BJ (cell line): ENCODE data around the gene CCDC91. TPM values are rescaled to one million over a fixed set of nuclear protein-coding genes. Genes with fewer than 3 reads are reported as not detected.

Experiments used
- CTCF ChIA-PET: fragments of 350-600 bp; formaldehyde crosslinking; extraction: SDS; loops from one replicate; lab custom pipeline; 2021; ENCODE audit warnings: antibody characterized with exemption, inconsistent platforms; lab: Yijun Ruan, JAX
- POLR2A ChIA-PET: fragments of 300-600 bp; sonication (Branson Sonifier 250); formaldehyde crosslinking; extraction: SDS; loops from one replicate; lab custom pipeline; 2021; ENCODE audit warnings: antibody characterized with exemption; lab: Charles Lee
- DNase-seq: peaks from one replicate; pipeline ENCODE4 v3.0.0-alpha.2; 2011; ENCODE audit warnings: low read depth
- H3K27me3 ChIP-seq: 2 replicates; pipeline ENCODE4 v1.6.0; 2011; ENCODE audit warnings: low read length; ENCODE audit not compliant: control insufficient read depth, insufficient read depth
- H3K36me3 ChIP-seq: 2 replicates; pipeline ENCODE4 v1.5.1; 2011; ENCODE audit warnings: low read length; ENCODE audit not compliant: control insufficient read depth, insufficient read depth
- H3K4me3 ChIP-seq: 2 replicates; pipeline ENCODE4 v1.5.1; 2011; ENCODE audit warnings: low read depth, mild to moderate bottlenecking, control low read depth, low read length
- polyA plus RNA-seq: library from polyadenylated mRNA; depleted of rRNA; stranded (reverse); fragments of >200 nt; gene quantifications from 2 replicates; pipeline ENCODE4 v1.2.3, GENCODE V29; 2011
- TF ChIP-seq, protein P1 (sequence below): IDR thresholded peaks from 2 replicates; pipeline ENCODE4 v1.5.1; 2011; ENCODE audit warnings: low read depth, mild to moderate bottlenecking, control low read depth, inconsistent platforms, low read length, moderate library complexity; ENCODE audit not compliant: insufficient read depth

Gene CCDC91
- polyA plus RNA-seq, 1 experiment, result 11.9 TPM

DNA sequence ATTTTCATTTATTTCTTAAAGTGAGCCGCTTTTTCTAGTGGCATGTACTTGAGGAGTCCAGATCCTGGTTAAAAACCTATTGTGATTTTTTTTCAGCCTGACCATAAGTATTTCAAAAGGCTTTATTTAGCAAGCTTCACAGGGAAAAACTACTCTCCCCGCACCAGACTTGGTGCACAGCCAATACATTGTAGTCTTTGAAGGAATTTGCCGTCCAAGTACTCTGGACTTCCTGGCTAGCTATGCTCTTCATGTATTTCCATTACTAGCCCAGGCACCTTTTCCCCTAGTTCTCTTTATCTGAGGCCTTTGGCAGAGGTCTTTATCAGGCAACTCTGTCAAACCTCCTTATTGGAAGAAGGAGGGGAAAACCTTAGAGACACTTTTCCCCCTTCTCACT, 234.7 kb downstream of the CCDC91 start:
- Histone ChIP-seq H3K36me3 (no peaks in the 10 kb centered on the region), H3K4me3 (no peak overlapping the region), H3K27me3 (no peaks in the 10 kb centered on the region)
- ChIA-PET CTCF (no interaction called here), POLR2A (no interaction called here)
- no peak for DNase-seq
- TF ChIP-seq, protein P1, sequence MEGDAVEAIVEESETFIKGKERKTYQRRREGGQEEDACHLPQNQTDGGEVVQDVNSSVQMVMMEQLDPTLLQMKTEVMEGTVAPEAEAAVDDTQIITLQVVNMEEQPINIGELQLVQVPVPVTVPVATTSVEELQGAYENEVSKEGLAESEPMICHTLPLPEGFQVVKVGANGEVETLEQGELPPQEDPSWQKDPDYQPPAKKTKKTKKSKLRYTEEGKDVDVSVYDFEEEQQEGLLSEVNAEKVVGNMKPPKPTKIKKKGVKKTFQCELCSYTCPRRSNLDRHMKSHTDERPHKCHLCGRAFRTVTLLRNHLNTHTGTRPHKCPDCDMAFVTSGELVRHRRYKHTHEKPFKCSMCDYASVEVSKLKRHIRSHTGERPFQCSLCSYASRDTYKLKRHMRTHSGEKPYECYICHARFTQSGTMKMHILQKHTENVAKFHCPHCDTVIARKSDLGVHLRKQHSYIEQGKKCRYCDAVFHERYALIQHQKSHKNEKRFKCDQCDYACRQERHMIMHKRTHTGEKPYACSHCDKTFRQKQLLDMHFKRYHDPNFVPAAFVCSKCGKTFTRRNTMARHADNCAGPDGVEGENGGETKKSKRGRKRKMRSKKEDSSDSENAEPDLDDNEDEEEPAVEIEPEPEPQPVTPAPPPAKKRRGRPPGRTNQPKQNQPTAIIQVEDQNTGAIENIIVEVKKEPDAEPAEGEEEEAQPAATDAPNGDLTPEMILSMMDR, result no peak

DNA sequence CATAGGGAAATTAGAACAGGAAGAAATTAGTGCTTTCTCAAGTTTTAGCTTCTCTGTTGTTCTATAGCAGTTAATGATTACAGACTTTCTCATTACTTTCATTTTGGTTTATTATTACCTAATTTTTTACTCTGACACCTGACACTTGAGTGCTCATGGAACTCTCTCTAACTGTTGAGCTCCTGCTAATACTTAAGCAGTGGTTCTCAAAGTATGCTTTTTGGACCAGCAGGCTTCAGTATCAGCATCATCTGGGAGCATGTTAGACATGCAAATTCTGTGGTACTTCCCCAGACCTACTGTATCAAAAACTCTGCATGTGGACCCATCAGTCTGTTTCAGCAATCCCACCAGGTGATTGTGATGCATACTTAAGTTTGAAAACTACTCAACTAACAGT, 235.3 kb downstream of the CCDC91 start:
- Histone ChIP-seq H3K36me3 (no peaks in the 10 kb centered on the region), H3K27me3 (no peaks in the 10 kb centered on the region), H3K4me3 (no peak overlapping the region)
- CTCF ChIA-PET, result no interaction called here
- TF ChIP-seq, protein P1, result no peak
- POLR2A ChIA-PET, result no interaction called here
- no peak for DNase-seq

DNA sequence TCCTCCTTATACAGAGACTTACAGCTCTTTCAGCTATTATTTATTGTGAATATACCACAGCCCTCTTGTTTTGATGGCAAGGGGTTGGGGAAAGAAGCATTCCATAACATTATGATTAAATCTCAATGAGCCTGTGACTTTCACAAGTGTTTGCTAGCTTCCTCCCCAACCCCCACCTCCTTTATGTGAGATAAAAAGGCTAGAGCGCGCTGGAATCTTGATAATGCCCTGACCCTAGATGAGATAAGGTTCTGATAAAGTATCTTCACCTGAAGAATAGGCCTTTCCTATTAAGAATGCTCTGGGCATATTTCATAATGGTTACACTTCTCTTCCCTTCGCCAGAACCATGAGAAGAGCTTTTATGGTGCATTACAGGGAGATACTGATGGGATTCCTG, 236.8 kb downstream of the CCDC91 start:
- ChIA-PET CTCF (no interaction called here), POLR2A (no interaction called here)
- H3K4me3 ChIP-seq, result no peak overlapping the region
- no peak for DNase-seq
- no peaks in the 10 kb centered on the region for H3K27me3 ChIP-seq
- H3K36me3 ChIP-seq, result no peaks in the 10 kb centered on the region
- TF ChIP-seq, protein P1, result no peak

GRCh38 chr12:28440081-28440608, 249.9 kb downstream of the CCDC91 start:
- ChIA-PET CTCF (interaction anchor here (1.3 kb wide), 1 partner anchor 15 kb away, joined by 3 read pairs; no protein-coding TSS in a partner anchor), POLR2A (no interaction called here)
- H3K4me3 ChIP-seq, result no peak overlapping the region
- DNase-seq, result no peak
- H3K27me3 ChIP-seq, result no peaks in the 10 kb centered on the region
- TF ChIP-seq, protein P1, result no peak
- H3K36me3 ChIP-seq, result no peaks in the 10 kb centered on the region

DNA sequence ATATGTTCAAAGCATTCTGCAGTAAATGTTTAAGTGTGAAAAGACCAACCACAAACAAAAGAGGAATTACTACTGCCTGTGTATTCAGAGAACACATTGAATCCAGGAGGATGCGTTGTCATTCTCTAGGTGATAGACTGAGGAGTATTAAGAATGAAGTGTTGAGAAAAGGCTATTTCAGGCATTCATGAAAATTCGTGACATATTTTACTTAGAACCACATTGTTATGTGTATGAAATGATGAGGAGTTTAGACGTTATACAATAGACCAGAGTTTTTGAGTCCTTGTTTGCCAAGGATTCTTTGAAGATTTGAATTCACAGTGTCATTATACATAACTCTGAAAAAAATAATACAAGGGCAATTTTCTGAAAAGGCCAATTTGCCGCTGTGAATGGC, 251.8 kb downstream of the CCDC91 start:
- TF ChIP-seq, protein P1, result no peak

More for the DNA sequence above, 251.8 kb downstream of the CCDC91 start:
- POLR2A ChIA-PET, result no interaction called here
- H3K27me3 ChIP-seq, result no peaks in the 10 kb centered on the region
- H3K36me3 ChIP-seq, result no peaks in the 10 kb centered on the region
- CTCF ChIA-PET, result no interaction called here
- no peak for DNase-seq
- no peak overlapping the region for H3K4me3 ChIP-seq
